Liver (tissue), 3 donors: ENCODE results near the gene HNRNPL.

Experiments
- GABPA ChIP-seq, 2 donors: IDR thresholded peaks in 1 of 2; conservative IDR thresholded peaks in 1 of 2; 2 replicates each; pipeline ENCODE4 v1.6.1; 2016; ENCODE audit warnings: antibody characterized with exemption in 2 of 2, mild to moderate bottlenecking in 1 of 2, moderate library complexity in 1 of 2
- JUND ChIP-seq, 2 donors: IDR thresholded peaks; 2 replicates each; pipeline ENCODE4 v1.6.1; 2016; ENCODE audit warnings: antibody characterized with exemption in 2 of 2
- RAD21 ChIP-seq, 2 donors: IDR thresholded peaks; 2 replicates each; pipeline ENCODE4 v1.6.1; 2016; ENCODE audit warnings: antibody characterized with exemption in 2 of 2, mild to moderate bottlenecking in 2 of 2
- RXRA ChIP-seq, 2 donors: IDR thresholded peaks; 2 replicates each; pipeline ENCODE4 v1.6.1; 2017 to 2018; ENCODE audit warnings: antibody characterized with exemption in 2 of 2, mild to moderate bottlenecking in 1 of 2
- SP1 ChIP-seq: IDR thresholded peaks from 2 replicates; pipeline ENCODE4 v1.6.1; 2018; ENCODE audit warnings: antibody characterized with exemption, mild to moderate bottlenecking
- TF ChIP-seq, protein P1 (sequence below): fragments of 150-350 bp; IDR thresholded peaks from 2 replicates; pipeline ENCODE4 v1.5.1; 2017; ENCODE audit warnings: improper control_type of control experiment, low read depth, low read length; ENCODE audit not compliant: missing input control
- TF ChIP-seq, protein P2 (sequence below): IDR thresholded peaks from 2 replicates; pipeline ENCODE4 v1.6.1; 2016; ENCODE audit warnings: antibody characterized with exemption, mild to moderate bottlenecking
- TF ChIP-seq, protein P3 (sequence below): IDR thresholded peaks from 2 replicates; pipeline ENCODE4 v1.6.1; 2016; ENCODE audit warnings: antibody characterized with exemption
- TF ChIP-seq, protein P4 (sequence below): IDR thresholded peaks from 2 replicates; pipeline ENCODE4 v1.6.1; 2016; ENCODE audit warnings: antibody characterized with exemption
- donor health status: healthy.
- donor health status: healthy.

DNA sequence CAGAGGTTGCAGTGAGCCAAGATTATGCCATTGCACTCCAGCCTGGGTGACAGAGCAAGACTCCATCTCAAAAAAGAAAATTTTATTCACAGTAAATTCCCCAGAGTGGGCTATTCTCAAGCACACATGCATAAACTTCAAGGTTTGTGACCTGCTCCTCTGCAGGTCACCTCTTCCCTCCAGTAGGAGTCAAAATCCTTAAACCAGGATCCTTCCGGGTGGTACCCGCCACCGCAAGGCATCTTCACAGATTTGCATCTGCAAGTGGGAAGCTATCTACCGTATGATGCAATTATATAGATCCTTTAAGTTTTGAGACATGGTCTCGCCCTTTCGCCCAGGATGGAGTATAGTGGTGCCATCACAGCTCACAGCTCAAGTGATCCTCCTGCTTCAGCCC lies 15.2 kb downstream of the HNRNPL start:
- TF ChIP-seq, protein P1, sequence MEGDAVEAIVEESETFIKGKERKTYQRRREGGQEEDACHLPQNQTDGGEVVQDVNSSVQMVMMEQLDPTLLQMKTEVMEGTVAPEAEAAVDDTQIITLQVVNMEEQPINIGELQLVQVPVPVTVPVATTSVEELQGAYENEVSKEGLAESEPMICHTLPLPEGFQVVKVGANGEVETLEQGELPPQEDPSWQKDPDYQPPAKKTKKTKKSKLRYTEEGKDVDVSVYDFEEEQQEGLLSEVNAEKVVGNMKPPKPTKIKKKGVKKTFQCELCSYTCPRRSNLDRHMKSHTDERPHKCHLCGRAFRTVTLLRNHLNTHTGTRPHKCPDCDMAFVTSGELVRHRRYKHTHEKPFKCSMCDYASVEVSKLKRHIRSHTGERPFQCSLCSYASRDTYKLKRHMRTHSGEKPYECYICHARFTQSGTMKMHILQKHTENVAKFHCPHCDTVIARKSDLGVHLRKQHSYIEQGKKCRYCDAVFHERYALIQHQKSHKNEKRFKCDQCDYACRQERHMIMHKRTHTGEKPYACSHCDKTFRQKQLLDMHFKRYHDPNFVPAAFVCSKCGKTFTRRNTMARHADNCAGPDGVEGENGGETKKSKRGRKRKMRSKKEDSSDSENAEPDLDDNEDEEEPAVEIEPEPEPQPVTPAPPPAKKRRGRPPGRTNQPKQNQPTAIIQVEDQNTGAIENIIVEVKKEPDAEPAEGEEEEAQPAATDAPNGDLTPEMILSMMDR, result no peak
- TF ChIP-seq RAD21 (IDR thresholded peaks at IDR 0.05) (no peak), RXRA (IDR thresholded peaks at IDR 0.05) (no peak), GABPA (IDR thresholded peaks at IDR 0.05 in 1 of 2, conservative IDR thresholded peaks at IDR 0.05 in 1 of 2) (no peak), SP1 (no peak), JUND (IDR thresholded peaks at IDR 0.05) (no peak)
- TF ChIP-seq, protein P2, sequence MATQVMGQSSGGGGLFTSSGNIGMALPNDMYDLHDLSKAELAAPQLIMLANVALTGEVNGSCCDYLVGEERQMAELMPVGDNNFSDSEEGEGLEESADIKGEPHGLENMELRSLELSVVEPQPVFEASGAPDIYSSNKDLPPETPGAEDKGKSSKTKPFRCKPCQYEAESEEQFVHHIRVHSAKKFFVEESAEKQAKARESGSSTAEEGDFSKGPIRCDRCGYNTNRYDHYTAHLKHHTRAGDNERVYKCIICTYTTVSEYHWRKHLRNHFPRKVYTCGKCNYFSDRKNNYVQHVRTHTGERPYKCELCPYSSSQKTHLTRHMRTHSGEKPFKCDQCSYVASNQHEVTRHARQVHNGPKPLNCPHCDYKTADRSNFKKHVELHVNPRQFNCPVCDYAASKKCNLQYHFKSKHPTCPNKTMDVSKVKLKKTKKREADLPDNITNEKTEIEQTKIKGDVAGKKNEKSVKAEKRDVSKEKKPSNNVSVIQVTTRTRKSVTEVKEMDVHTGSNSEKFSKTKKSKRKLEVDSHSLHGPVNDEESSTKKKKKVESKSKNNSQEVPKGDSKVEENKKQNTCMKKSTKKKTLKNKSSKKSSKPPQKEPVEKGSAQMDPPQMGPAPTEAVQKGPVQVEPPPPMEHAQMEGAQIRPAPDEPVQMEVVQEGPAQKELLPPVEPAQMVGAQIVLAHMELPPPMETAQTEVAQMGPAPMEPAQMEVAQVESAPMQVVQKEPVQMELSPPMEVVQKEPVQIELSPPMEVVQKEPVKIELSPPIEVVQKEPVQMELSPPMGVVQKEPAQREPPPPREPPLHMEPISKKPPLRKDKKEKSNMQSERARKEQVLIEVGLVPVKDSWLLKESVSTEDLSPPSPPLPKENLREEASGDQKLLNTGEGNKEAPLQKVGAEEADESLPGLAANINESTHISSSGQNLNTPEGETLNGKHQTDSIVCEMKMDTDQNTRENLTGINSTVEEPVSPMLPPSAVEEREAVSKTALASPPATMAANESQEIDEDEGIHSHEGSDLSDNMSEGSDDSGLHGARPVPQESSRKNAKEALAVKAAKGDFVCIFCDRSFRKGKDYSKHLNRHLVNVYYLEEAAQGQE, result no peak
- TF ChIP-seq, protein P3, sequence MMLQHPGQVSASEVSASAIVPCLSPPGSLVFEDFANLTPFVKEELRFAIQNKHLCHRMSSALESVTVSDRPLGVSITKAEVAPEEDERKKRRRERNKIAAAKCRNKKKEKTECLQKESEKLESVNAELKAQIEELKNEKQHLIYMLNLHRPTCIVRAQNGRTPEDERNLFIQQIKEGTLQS, result no peak
- TF ChIP-seq, protein P4, sequence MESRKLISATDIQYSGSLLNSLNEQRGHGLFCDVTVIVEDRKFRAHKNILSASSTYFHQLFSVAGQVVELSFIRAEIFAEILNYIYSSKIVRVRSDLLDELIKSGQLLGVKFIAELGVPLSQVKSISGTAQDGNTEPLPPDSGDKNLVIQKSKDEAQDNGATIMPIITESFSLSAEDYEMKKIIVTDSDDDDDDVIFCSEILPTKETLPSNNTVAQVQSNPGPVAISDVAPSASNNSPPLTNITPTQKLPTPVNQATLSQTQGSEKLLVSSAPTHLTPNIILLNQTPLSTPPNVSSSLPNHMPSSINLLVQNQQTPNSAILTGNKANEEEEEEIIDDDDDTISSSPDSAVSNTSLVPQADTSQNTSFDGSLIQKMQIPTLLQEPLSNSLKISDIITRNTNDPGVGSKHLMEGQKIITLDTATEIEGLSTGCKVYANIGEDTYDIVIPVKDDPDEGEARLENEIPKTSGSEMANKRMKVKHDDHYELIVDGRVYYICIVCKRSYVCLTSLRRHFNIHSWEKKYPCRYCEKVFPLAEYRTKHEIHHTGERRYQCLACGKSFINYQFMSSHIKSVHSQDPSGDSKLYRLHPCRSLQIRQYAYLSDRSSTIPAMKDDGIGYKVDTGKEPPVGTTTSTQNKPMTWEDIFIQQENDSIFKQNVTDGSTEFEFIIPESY, result no peak
